ENCODE measurements around the gene AUTS2.

- TF ChIP-seq CTCF (IDR thresholded peaks at IDR 0.05) (no peak), POLR2A (IDR thresholded peaks at IDR 0.05) (no peak), POLR2AphosphoS5 (IDR thresholded peaks at IDR 0.05) (no peak)
These were observed 453.5 kb downstream of the AUTS2 start for GRCh38 chr7:70051726-70052125.

Measured in breast epithelium (tissue), 3 donors.